GDM1 (cell line): ENCODE results near the gene ADAM12.

Source experiments
- DNase-seq: peaks from one replicate; lab custom pipeline; 2025; lab: John Stamatoyannopoulos, UW

ADAM12 gene

GRCh38 chr10:126387931-126388911 lies at the start of gene ADAM12:
ADAM12 (minus strand) TSS chr10:126388477; CDS start chr10:126388145, 332 bp downstream.
- DNase-seq: no peak

GRCh38 chr10:126437635-126438406 lies 49.5 kb upstream of the ADAM12 start:
- no peak for DNase-seq

- DNase-seq: no peak
These were observed 46.0 kb upstream of the ADAM12 start for GRCh38 chr10:126434235-126434634.

- DNase-seq: no peak
These were observed 45.1 kb upstream of the ADAM12 start for GRCh38 chr10:126433351-126433750.

- DNase-seq: no peak
These were observed 44.2 kb upstream of the ADAM12 start for GRCh38 chr10:126432507-126432906.

- DNase-seq: no peak
These were observed 43.5 kb upstream of the ADAM12 start for GRCh38 chr10:126431816-126432215.

- DNase-seq: no peak
These were observed 42.2 kb upstream of the ADAM12 start for GRCh38 chr10:126430512-126430911.

- DNase-seq: no peak
These were observed 41.0 kb upstream of the ADAM12 start for GRCh38 chr10:126429275-126429674.

GRCh38 chr10:126425489-126426065 lies 37.3 kb upstream of the ADAM12 start:
- DNase-seq: no peak

- no peak for DNase-seq
These were observed 36.8 kb upstream of the ADAM12 start for GRCh38 chr10:126425032-126425431.

- no peak for DNase-seq
These were observed 35.6 kb upstream of the ADAM12 start for GRCh38 chr10:126423732-126424491.

- DNase-seq: no peak
These were observed 34.3 kb upstream of the ADAM12 start for GRCh38 chr10:126422567-126422966.

GRCh38 chr10:126421756-126422256 lies 33.5 kb upstream of the ADAM12 start:
- DNase-seq: no peak

GRCh38 chr10:126420567-126421300 lies 32.5 kb upstream of the ADAM12 start:
- DNase-seq: no peak

- DNase-seq: no peak
These were observed 29.0 kb upstream of the ADAM12 start for GRCh38 chr10:126417220-126417825.

GRCh38 chr10:126409821-126410220 lies 21.5 kb upstream of the ADAM12 start:
- DNase-seq: no peak

- no peak for DNase-seq
These were observed 20.8 kb upstream of the ADAM12 start for GRCh38 chr10:126408953-126409641.

- DNase-seq: no peak
These were observed 19.6 kb upstream of the ADAM12 start for GRCh38 chr10:126407831-126408230.

GRCh38 chr10:126405239-126405775 lies 17.0 kb upstream of the ADAM12 start:
- no peak for DNase-seq
